GM10248 (cell line): Measurements from ENCODE around the gene MICAL3.

Experiments
- CTCF ChIA-PET: fragments of 300-600 bp; sonication (Branson Sonifier 250); formaldehyde crosslinking; extraction: SDS; loops from one replicate; lab custom pipeline; 2021; ENCODE audit warnings: antibody characterized with exemption; lab: Yijun Ruan, JAX
- POLR2A ChIA-PET: fragments of 350-650 bp; sonication (Branson Sonifier 250); formaldehyde crosslinking; extraction: SDS; loops from one replicate; lab custom pipeline; 2020; ENCODE audit warnings: antibody characterized with exemption; lab: Yijun Ruan, JAX
- DNase-seq: peaks from one replicate; pipeline ENCODE4 v3.0.0; 2012; ENCODE audit errors: extremely low spot score
- CTCF ChIP-seq: IDR thresholded peaks from 2 replicates; pipeline ENCODE4 v1.5.1; 2012; ENCODE audit warnings: mild to moderate bottlenecking, low read depth; ENCODE audit errors: extremely low read depth, missing control alignments, control extremely low read depth

Gene MICAL3

GRCh38 chr22:17884084-17884483 lies 140.3 kb downstream of the MICAL3 start:
- no peak for DNase-seq
- no peak for TF ChIP-seq CTCF
- POLR2A ChIA-PET, result no interaction called here
- CTCF ChIA-PET, result interaction anchor here (0.7 to 2.2 kb wide), 5 partner anchors 8 to 326 kb away, joined by 3 to 7 read pairs (median 6); no protein-coding TSS in a partner anchor

GRCh38 chr22:17883356-17883755 lies 141.0 kb downstream of the MICAL3 start:
- no peak for DNase-seq
- TF ChIP-seq CTCF, result no peak
- ChIA-PET CTCF (interaction anchor here (1.3 to 2.2 kb wide), 2 partner anchors 13 to 141 kb away, joined by 7 read pairs; no protein-coding TSS in a partner anchor), POLR2A (no interaction called here)

GRCh38 chr22:17882727-17883126 lies 141.6 kb downstream of the MICAL3 start:
- TF ChIP-seq CTCF, result no peak
- CTCF ChIA-PET, result interaction anchor here (1.2 to 2.1 kb wide), 3 partner anchors 11 to 195 kb away, joined by 3 to 5 read pairs (median 4); partner anchors contain the start of gene PEX26
- no peak for DNase-seq
- POLR2A ChIA-PET, result no interaction called here

GRCh38 chr22:17882162-17882561 lies 142.2 kb downstream of the MICAL3 start:
- CTCF ChIA-PET, result interaction anchor here (0.8 to 2.1 kb wide), 4 partner anchors 10 to 196 kb away, joined by 3 to 5 read pairs (median 4); partner anchors contain the start of gene PEX26
- no peak for DNase-seq
- POLR2A ChIA-PET, result no interaction called here
- no peak for TF ChIP-seq CTCF

GRCh38 chr22:17881366-17881765 lies 143.0 kb downstream of the MICAL3 start:
- CTCF ChIA-PET, result interaction anchor here (0.8 to 2.1 kb wide), 3 partner anchors 9 to 195 kb away, joined by 3 to 5 read pairs (median 3); no protein-coding TSS in a partner anchor
- POLR2A ChIA-PET, result no interaction called here
- DNase-seq, result no peak
- TF ChIP-seq CTCF, result no peak

- no peak for DNase-seq
- no peak for TF ChIP-seq CTCF
- ChIA-PET CTCF (interaction anchor here (0.9 kb wide), 1 partner anchor 10 kb away, joined by 3 read pairs; no protein-coding TSS in a partner anchor), POLR2A (no interaction called here)
These were observed 143.9 kb downstream of the MICAL3 start for GRCh38 chr22:17880468-17880867.

GRCh38 chr22:17880020-17880419 lies 144.3 kb downstream of the MICAL3 start:
- CTCF ChIA-PET, result no interaction called here
- POLR2A ChIA-PET, result no interaction called here
- no peak for DNase-seq
- TF ChIP-seq CTCF, result no peak
